Measurements from ENCODE around the gene CCSER1. TPM values are rescaled to one million over a fixed set of nuclear protein-coding genes. Genes with fewer than 3 reads are reported as not detected.

Gene CCSER1
- total RNA-seq, 4 donors from 2014 or later: 4.0 to 6.0 (median 4.8) TPM

DNA sequence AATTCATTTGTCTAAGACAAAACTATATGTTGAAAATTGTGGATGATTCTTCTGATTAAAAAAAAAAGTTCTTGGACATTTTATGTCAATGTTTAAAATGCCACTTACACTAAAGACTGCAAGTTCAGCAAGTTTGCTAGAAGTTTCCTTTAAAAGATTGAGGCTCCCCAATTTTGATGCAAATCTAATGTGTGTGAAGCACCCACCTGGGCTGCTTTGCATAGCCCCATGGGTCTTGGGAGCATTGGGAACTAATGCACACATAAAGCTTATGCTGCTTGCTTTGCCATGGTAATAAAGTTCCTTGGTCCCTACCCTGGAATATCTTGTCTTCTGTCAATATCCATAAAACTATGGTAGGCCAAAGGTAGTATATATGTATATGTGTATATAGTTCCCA is 1450.7 kb downstream of the CCSER1 start:
- H3K4me3 ChIP-seq: no peak overlapping the region
- TF ChIP-seq, protein P1, sequence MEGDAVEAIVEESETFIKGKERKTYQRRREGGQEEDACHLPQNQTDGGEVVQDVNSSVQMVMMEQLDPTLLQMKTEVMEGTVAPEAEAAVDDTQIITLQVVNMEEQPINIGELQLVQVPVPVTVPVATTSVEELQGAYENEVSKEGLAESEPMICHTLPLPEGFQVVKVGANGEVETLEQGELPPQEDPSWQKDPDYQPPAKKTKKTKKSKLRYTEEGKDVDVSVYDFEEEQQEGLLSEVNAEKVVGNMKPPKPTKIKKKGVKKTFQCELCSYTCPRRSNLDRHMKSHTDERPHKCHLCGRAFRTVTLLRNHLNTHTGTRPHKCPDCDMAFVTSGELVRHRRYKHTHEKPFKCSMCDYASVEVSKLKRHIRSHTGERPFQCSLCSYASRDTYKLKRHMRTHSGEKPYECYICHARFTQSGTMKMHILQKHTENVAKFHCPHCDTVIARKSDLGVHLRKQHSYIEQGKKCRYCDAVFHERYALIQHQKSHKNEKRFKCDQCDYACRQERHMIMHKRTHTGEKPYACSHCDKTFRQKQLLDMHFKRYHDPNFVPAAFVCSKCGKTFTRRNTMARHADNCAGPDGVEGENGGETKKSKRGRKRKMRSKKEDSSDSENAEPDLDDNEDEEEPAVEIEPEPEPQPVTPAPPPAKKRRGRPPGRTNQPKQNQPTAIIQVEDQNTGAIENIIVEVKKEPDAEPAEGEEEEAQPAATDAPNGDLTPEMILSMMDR (IDR thresholded peaks at IDR 0.05): no peak
- no peak for TF ChIP-seq EP300 (IDR thresholded peaks at IDR 0.05)
- no peak for TF ChIP-seq POLR2A (IDR thresholded peaks at IDR 0.05)
- no peak for DNase-seq (ENCODE audit: low spot score in 2 of 2)
- H3K4me1 ChIP-seq: no peaks in the 10 kb centered on the region
- H3K27ac ChIP-seq: no peak overlapping the region
- no peaks in the 10 kb centered on the region for H3K27me3 ChIP-seq
- H3K36me3 ChIP-seq: no peaks in the 10 kb centered on the region
- no peaks in the 10 kb centered on the region for H3K9me3 ChIP-seq

DNA sequence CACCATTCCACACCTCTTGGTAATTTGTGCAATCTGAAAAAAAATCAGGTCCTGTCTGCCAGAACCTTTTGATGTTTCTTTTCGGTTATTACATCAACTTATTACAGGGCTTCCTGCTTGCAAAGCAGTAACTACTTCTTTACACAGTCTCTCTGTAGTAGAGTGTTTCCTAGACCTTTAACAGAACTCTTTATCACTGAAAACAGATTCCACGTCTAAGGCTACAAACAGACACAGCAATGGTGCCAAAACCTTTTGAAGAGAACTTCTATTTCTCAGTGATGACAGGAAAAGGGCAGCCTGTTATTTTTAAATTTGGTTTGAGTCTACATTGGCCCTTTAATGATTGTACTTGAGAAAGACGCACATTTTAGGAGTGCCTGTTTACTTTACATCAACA is 1463.1 kb downstream of the CCSER1 start:
- no peak overlapping the region for H3K27ac ChIP-seq

DNA sequence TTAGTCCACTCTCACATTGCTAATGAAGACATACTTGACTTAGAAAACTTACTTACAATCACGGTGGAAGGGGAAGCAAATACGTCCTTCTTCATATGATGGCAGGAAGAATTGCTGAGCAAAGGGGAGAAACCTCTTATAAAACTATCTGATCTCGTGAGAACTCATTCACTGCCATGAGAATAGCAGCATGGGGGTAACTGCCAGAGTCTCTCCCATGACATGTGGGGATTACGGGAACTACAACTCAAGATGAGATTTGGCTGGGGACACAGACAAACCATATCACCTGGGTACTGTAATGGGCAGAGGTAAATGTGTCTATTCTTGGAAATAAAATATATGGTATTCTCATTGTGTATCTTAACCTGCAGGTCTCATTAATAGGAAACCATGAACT is 1464.9 kb downstream of the CCSER1 start:
- H3K36me3 ChIP-seq: no peaks in the 10 kb centered on the region
- WGBS, 2 donors: 85 to 89% methylated on average over 4 of the region's 4 CpGs
- TF ChIP-seq POLR2A (IDR thresholded peaks at IDR 0.05): no peak
- TF ChIP-seq EP300 (IDR thresholded peaks at IDR 0.05): no peak
- TF ChIP-seq, protein P1 (IDR thresholded peaks at IDR 0.05): no peak
- H3K4me3 ChIP-seq: no peak overlapping the region
- DNase-seq (ENCODE audit: low spot score in 2 of 2): no peak
- H3K27me3 ChIP-seq: no peaks in the 10 kb centered on the region
- H3K4me1 ChIP-seq: no peaks in the 10 kb centered on the region
- no peak overlapping the region for H3K27ac ChIP-seq
- no peaks in the 10 kb centered on the region for H3K9me3 ChIP-seq

More for the DNA sequence above, 1463.1 kb downstream of the CCSER1 start:
- Histone ChIP-seq H3K27me3 (no peaks in the 10 kb centered on the region), H3K4me3 (no peak overlapping the region), H3K36me3 (no peaks in the 10 kb centered on the region), H3K4me1 (no peaks in the 10 kb centered on the region), H3K9me3 (no peaks in the 10 kb centered on the region)
- no peak for DNase-seq (ENCODE audit: low spot score in 2 of 2)
- no peak for TF ChIP-seq EP300 (IDR thresholded peaks at IDR 0.05)
- TF ChIP-seq, protein P1 (IDR thresholded peaks at IDR 0.05): no peak
- no peak for TF ChIP-seq POLR2A (IDR thresholded peaks at IDR 0.05)
- WGBS, 2 donors: 34 to 45% methylated on average over 3 of the region's 3 CpGs

DNA sequence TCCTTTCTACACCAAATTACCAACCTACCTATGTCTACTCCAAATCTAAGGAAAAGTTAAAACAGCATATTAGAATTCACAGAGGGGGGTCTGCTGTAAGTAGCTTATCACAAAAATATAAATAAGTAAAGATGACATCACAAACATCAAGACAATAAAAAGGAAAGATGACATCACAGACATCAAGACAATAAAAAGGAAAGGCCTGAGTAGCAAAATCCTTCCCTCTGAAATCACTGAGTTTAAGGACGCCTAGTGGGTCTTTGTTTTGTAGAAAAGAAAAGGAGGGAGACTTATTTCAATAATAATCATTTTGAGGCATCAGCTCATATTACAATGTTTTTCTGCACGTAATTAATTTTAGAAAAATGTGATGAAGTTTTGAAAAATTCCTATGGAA is 1469.5 kb downstream of the CCSER1 start:
- no peak overlapping the region for H3K4me3 ChIP-seq
- H3K27me3 ChIP-seq: no peaks in the 10 kb centered on the region
- H3K4me1 ChIP-seq: no peaks in the 10 kb centered on the region
- no peak overlapping the region for H3K27ac ChIP-seq
- H3K9me3 ChIP-seq: no peaks in the 10 kb centered on the region
- WGBS, 2 donors: 48 to 56% methylated on average over 2 of the region's 2 CpGs
- H3K36me3 ChIP-seq: no peaks in the 10 kb centered on the region
- TF ChIP-seq, protein P1 (IDR thresholded peaks at IDR 0.05): no peak
- TF ChIP-seq POLR2A (IDR thresholded peaks at IDR 0.05): no peak
- TF ChIP-seq EP300 (IDR thresholded peaks at IDR 0.05): no peak
- DNase-seq (ENCODE audit: low spot score in 2 of 2): no peak

DNA sequence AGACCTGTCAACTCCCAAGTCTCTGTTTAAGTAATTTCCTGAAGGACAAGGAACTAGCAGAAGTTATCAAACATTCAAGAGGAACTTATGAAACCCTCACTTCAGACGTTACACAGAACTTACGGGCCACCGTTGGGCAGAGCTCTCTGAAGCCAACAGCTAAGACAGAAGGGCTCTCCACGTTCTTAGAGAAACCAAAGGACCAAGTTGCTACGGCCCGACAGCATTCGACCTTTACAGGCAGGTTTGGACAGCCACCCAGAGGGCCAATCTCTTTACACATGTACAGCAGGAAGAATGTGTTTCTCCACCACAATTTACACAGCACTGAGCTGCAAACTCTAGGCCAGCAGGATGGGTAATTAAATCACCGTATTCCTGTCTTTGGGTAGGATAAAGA is 1471.5 kb downstream of the CCSER1 start:
- 83 to 92% methylated on average over 8 of the region's 8 CpGs for WGBS, 2 donors
- Histone ChIP-seq H3K27ac (no peak overlapping the region), H3K4me1 (no peaks in the 10 kb centered on the region), H3K27me3 (no peaks in the 10 kb centered on the region), H3K36me3 (no peaks in the 10 kb centered on the region), H3K4me3 (no peak overlapping the region), H3K9me3 (no peaks in the 10 kb centered on the region)
- no peak for DNase-seq (ENCODE audit: low spot score in 2 of 2)
- TF ChIP-seq POLR2A (IDR thresholded peaks at IDR 0.05): no peak
- no peak for TF ChIP-seq EP300 (IDR thresholded peaks at IDR 0.05)
- TF ChIP-seq, protein P1 (IDR thresholded peaks at IDR 0.05): no peak
